Measurements from ENCODE around the gene CCDC3.

CCDC3 gene

GRCh38 chr10:12974491-12975199 is 26.9 kb downstream of the CCDC3 start:
- H3K27ac ChIP-seq: no peak overlapping the region
- no peaks in the 10 kb centered on the region for H3K9me3 ChIP-seq (ENCODE audit: severe bottlenecking)
- H3K27me3 ChIP-seq (ENCODE audit: insufficient read depth, low read depth, severe bottlenecking): no peaks in the 10 kb centered on the region
- DNase-seq: no peak
- no peak overlapping the region for H3K4me3 ChIP-seq (ENCODE audit: low read depth, low read length)
- no peak for TF ChIP-seq CTCF (IDR thresholded peaks at IDR 0.05; ENCODE audit: low read depth, low read length)
- no peaks in the 10 kb centered on the region for H3K36me3 ChIP-seq

GRCh38 chr10:12974078-12974477 is 27.4 kb downstream of the CCDC3 start:
- no peak for DNase-seq
- Histone ChIP-seq H3K36me3 (no peaks in the 10 kb centered on the region), H3K27me3 (ENCODE audit: insufficient read depth, low read depth, severe bottlenecking) (no peaks in the 10 kb centered on the region), H3K4me3 (ENCODE audit: low read depth, low read length) (no peak overlapping the region), H3K9me3 (ENCODE audit: severe bottlenecking) (no peaks in the 10 kb centered on the region), H3K27ac (no peak overlapping the region)
- no peak for TF ChIP-seq CTCF (IDR thresholded peaks at IDR 0.05; ENCODE audit: low read depth, low read length)

DNA sequence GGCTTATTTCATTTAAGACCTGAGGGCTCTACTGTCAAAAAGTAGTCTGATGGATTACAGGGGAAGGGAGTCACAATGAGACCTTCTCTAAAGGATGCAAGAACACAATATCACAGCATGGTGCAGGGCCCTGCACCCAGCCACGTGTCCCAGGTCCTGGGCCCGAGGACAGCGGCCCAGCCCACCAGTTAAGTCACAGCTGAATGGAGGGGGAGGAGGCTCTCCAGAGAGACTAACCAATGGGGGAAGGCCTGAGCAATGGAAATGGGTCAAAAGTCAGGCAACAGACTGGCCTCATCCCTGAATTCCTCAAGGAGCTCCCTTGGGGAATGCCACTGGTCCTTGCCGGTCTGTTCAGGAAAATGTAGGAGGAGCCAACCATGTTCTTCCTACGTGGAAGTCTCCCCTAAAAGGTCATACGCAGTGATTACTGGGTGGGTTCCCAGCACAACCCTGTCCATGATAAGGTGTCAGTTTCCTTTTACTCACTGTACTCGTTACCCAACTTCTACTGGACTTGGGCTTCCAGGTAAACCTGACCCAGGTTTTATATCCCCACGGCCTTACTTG is 28.3 kb downstream of the CCDC3 start:
- no peak overlapping the region for H3K4me3 ChIP-seq (ENCODE audit: low read depth, low read length)
- H3K27ac ChIP-seq: no peak overlapping the region
- no peaks in the 10 kb centered on the region for H3K27me3 ChIP-seq (ENCODE audit: insufficient read depth, low read depth, severe bottlenecking)
- TF ChIP-seq CTCF (IDR thresholded peaks at IDR 0.05; ENCODE audit: low read depth, low read length): no peak
- no peaks in the 10 kb centered on the region for H3K36me3 ChIP-seq
- no peaks in the 10 kb centered on the region for H3K9me3 ChIP-seq (ENCODE audit: severe bottlenecking)
- DNase-seq: no peak

- H3K9me3 ChIP-seq (ENCODE audit: severe bottlenecking): no peaks in the 10 kb centered on the region
These were observed 29.4 kb downstream of the CCDC3 start for GRCh38 chr10:12972146-12972545.

GRCh38 chr10:12971001-12971788 is 30.3 kb downstream of the CCDC3 start:
- Histone ChIP-seq H3K9me3 (ENCODE audit: severe bottlenecking) (no peaks in the 10 kb centered on the region), H3K4me3 (ENCODE audit: low read depth, low read length) (no peak overlapping the region), H3K27me3 (ENCODE audit: insufficient read depth, low read depth, severe bottlenecking) (no peaks in the 10 kb centered on the region), H3K36me3 (no peaks in the 10 kb centered on the region), H3K27ac (no peak overlapping the region)
- no peak for DNase-seq
- no peak for TF ChIP-seq CTCF (IDR thresholded peaks at IDR 0.05; ENCODE audit: low read depth, low read length)

More at GRCh38 chr10:12972146-12972545, 29.4 kb downstream of the CCDC3 start:
- H3K27me3 ChIP-seq (ENCODE audit: insufficient read depth, low read depth, severe bottlenecking): no peaks in the 10 kb centered on the region
- H3K27ac ChIP-seq: no peak overlapping the region
- H3K36me3 ChIP-seq: no peaks in the 10 kb centered on the region
- H3K4me3 ChIP-seq (ENCODE audit: low read depth, low read length): no peak overlapping the region
- no peak for TF ChIP-seq CTCF (IDR thresholded peaks at IDR 0.05; ENCODE audit: low read depth, low read length)
- DNase-seq: no peak

Measured in WERI-Rb-1 (cell line).